Ramos (cell line): Measurements from ENCODE around the gene OAT.
"Not testable (repeated sequence)": the region's sequence is repeated elsewhere in the genome, so short reads cannot be mapped to it uniquely, and the experiment has no call there.

Source experiments
- in situ Hi-C: fragments of 300-500 bp; cut with MboI; formaldehyde crosslinking; loops from one replicate; pipeline ENCODE4 v1.14.3; 2022; ENCODE audit warnings: low sequenced_read_pairs; ENCODE audit not compliant: unreplicated experiment

The OAT gene

GRCh38 chr10:124381011-124381611 lies 37.6 kb downstream of the OAT start:
- in situ Hi-C loops, result loop anchor here (10.0 kb wide), 1 partner anchor 806 kb away; no protein-coding TSS in a partner anchor

GRCh38 chr10:124380256-124380995 lies 38.3 kb downstream of the OAT start:
- in situ Hi-C loops, result loop anchor here (10.0 kb wide), 1 partner anchor 806 kb away; no protein-coding TSS in a partner anchor

GRCh38 chr10:124379609-124380193 lies 39.0 kb downstream of the OAT start:
- in situ Hi-C loops, result loop anchor here (10.0 kb wide), 1 partner anchor 805 kb away; no protein-coding TSS in a partner anchor

- in situ Hi-C loops, result no loop called here
These were observed 39.7 kb downstream of the OAT start for GRCh38 chr10:124378881-124379471.

- in situ Hi-C loops, result no loop called here
These were observed 40.5 kb downstream of the OAT start for GRCh38 chr10:124378271-124378670.

- in situ Hi-C loops, result no loop called here
These were observed 41.6 kb downstream of the OAT start for GRCh38 chr10:124377101-124377500.

DNA sequence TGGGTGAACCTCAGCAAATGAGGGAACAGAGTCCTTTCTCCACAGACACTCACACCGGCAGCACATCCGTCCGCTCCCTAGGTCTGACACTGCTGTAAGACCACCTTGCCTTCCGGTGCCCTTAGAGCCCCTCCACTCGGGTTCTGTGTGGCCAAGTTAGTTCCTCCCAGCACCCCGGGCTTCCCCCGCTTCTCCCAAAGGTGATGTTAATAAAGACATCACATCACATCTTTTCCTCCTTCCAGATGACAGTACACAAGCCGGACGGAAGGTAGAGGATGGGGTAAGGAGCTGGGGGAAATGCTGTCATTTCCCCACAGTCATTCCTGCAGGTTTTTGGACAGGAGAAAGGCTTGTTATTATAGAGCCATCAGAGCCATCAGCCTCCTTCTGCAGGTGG lies 42.3 kb downstream of the OAT start:
- in situ Hi-C loops, result no loop called here

DNA sequence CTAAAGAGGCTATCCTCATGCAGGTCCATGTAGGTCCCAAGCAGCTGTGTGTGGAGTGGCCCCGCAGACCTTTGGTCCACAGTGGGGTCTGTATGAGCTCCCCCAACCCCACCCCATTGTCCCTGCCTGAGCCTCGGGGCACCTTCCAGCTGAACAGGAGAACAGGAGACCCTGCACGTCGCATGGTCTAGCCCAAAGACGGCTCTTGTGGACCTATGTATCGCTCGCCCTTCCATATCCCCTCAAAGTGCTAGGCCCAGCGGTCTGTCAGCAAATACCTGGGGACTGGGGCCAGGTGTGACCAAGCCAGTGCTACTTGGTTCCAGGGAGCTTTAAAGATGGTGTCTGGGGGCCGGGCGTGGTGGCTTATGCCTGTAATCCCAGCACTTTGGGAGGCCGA lies 43.0 kb downstream of the OAT start:
- in situ Hi-C loops, result no loop called here

GRCh38 chr10:124375353-124375614 lies 43.4 kb downstream of the OAT start:
- in situ Hi-C loops, result no loop called here

DNA sequence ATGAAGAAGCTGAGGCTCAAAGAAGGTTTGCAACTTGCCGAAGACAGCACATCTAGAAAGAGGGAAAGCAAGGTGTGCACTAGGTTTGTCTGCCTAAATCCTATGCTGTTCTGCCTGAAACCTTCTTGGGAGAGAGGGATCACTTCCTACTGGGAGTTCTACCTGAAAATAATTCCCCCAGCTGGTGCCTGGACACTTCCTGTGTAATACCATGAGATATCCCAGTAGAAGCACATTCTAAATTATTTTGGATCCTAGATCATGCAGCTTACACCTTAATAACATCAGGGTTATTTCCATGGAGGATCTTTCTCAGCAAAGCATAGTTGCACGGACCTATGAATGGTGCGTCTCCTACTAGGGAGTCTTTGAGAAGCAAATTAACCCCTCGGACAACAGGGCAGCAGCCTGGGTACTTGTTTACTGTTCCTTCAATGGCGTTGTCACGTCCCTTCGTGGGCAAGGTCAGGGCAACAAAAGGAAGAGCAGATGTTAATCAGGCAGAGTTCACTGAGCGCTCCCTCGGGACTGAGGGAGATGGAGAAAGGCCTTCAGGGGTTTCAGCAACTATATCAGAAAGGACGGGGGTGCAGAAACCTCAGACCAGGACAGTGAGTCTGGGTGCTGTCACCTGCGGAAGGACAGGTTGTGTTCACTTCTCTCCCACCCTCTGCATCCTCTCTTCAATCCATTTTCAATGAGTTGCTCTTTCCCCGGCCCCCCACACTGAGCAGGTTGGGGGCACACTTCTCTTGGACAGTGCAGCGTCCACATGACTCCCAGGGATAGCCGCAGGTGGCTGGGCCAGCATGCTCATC lies 44.0 kb downstream of the OAT start:
- in situ Hi-C loops, result no loop called here

DNA sequence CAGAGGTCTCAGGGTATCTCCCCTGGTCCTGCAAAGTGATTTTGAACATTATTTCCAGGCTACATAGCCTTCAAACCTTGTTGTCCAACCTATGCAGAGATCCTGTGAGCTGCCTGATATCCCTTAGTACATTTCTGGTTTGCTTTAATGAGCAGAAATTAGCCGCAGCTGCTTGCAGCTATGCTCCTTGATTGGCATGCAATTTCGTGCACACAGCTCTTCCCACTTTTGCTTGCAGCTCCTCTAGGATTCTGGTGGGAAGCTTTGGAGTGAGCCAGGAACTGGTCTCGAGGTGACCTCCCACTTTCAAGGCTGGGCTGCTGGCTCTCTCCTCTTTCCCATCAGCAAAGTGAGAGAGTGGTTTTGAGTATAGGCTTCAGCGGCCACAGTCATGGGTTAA lies 45.8 kb downstream of the OAT start:
- in situ Hi-C loops, result no loop called here

DNA sequence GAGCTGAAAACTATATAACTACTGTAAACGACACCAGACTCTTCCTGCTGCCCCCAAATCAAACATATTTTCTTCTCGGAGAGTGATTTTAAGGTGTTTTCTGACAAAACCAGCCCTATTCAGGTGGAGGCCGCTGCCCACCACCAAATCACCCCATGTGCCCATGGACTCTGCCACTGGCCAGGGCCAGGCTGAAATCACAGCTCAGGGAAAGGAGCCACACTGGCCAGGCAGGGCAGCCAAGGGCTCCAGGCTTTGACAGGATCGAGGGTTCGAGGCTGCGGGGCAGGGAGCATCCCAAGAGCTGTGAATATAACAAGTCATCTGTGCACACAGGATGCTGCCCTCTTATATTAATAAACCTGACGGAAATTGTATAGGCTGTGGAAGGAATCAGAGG lies 48.3 kb downstream of the OAT start:
- in situ Hi-C loops, result no loop called here

DNA sequence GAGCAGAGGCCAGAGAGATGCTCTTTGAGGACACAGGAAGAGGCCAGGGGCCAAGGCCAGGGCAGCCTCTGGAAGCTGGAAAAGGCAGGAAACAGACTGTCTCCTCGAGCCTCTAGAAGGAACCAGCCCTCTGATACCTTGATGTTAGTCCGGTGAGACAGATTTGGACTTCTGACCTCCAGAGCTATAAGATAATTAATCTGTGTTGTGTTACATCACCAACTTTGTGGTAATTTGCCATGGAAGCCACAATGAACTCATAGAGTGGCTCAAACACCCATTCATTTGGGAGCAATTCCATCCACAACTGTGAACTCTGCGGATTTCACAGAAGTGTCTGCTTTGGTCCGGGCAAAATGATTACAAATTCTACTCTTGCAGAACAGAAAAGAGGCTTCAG lies 48.7 kb downstream of the OAT start:
- in situ Hi-C loops, result no loop called here

GRCh38 chr10:124369533-124369932 lies 49.2 kb downstream of the OAT start:
- in situ Hi-C loops, result not testable (repeated sequence)

- in situ Hi-C loops, result no loop called here
These were observed 49.7 kb downstream of the OAT start for GRCh38 chr10:124369066-124369465.

- in situ Hi-C loops, result no loop called here
These were observed 50.8 kb downstream of the OAT start for GRCh38 chr10:124367936-124368335.

- in situ Hi-C loops, result no loop called here
These were observed 51.3 kb downstream of the OAT start for GRCh38 chr10:124367414-124367813.

- in situ Hi-C loops, result no loop called here
These were observed 51.9 kb downstream of the OAT start for GRCh38 chr10:124366825-124367224.

DNA sequence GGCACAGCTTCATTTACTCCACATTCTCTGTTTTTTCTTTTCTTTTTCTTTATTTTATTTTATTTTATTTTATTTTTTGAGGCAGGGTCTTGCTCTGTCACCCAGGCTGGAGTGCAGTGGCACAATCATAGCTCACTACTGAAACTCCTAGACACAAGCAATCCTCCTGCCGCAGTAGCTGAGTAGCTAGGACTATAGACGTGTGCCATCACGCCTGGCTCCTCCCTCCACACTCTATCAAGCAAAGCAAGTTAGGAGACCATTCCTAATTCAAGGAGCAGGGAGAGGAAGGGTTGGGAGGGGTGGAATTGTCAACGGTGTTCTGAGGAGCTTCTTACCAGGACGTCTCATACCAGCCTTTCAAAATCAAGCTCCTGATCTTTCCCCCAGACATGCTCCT lies 52.4 kb downstream of the OAT start:
- in situ Hi-C loops, result no loop called here

DNA sequence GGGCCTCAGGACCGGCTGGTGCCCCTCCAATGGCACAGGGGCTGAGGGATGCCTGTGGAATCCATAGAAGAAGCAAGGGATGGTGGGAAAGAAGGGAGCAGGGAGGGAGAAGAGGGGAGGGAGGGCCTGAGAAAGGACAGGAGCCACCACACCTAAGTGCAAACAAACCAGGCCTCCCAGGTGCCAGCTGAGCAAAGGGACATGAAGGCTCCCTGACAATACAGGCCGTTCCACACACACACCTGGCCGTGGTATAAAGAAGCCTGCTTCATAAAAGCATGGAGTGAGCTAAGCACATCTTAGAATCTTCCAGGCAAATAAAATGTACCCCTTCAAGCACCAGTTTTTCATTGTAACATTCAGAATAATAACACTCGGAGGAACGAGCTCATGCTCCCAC lies 54.0 kb downstream of the OAT start:
- in situ Hi-C loops, result no loop called here

DNA sequence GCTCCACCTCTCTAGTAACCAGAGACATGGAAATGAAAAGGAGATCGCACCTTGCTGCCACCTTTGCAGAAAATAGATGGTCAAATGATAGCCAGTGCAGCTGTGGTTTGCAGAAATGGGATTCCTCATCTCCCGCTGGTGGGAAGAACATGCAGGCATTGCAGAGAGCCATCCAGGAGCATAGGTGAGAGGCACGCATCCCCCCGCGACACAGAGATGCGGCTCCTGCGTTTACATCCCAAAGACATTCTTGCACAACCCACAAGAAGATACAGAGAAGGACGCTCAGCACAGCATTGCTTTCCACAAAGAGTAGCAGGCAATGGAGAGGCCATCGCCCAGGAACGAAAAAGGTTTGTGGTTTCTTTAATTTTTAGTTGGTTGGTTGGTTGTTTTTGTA lies 56.2 kb downstream of the OAT start:
- in situ Hi-C loops, result no loop called here
